RWPE2 (cell line): ENCODE measurements around the gene PEAK3.
A peak's percentile ranks its signal among the peaks of the same experiment; 100 is the strongest.

ENCODE experiments used
- ATAC-seq: fragments of 200-7000 bp; cut with Tn5 transposase; 3 replicates; pipeline ENCODE4 v1.9.1; 2021; ENCODE audit warnings: low read depth
- DNase-seq: peaks from one replicate; pipeline ENCODE4 v3.0.0-alpha.2; 2020; ENCODE audit warnings: low spot score
- H3K27ac ChIP-seq: fragments of 450-650 bp; 2 replicates; pipeline ENCODE4 v1.5.1; 2017; ENCODE audit warnings: mild to moderate bottlenecking; ENCODE audit not compliant: poor library complexity, severe bottlenecking
- H3K27me3 ChIP-seq: fragments of 250-450 bp; sonication (Bioruptor Pico); 2 replicates; pipeline ENCODE4 v1.5.1; 2021; ENCODE audit warnings: mild to moderate bottlenecking, moderate library complexity; ENCODE audit not compliant: insufficient read depth, poor library complexity, severe bottlenecking
- H3K36me3 ChIP-seq: fragments of 250-450 bp; sonication (Bioruptor Pico); 2 replicates; pipeline ENCODE4 v1.5.1; 2020; ENCODE audit warnings: low read depth, mild to moderate bottlenecking, moderate library complexity
- H3K4me1 ChIP-seq: fragments of 250-450 bp; sonication (Bioruptor Pico); 2 replicates; pipeline ENCODE4 v1.5.1; 2021; ENCODE audit warnings: mild to moderate bottlenecking, moderate library complexity; ENCODE audit not compliant: insufficient read depth, poor library complexity, severe bottlenecking
- H3K4me3 ChIP-seq: fragments of 250-450 bp; sonication (Bioruptor Pico); 2 replicates; pipeline ENCODE4 v1.5.1; 2021; ENCODE audit warnings: mild to moderate bottlenecking, moderate library complexity; ENCODE audit not compliant: severe bottlenecking
- H3K9me3 ChIP-seq: fragments of 250-450 bp; sonication (Bioruptor Pico); 2 replicates; pipeline ENCODE4 v1.5.1; 2021; ENCODE audit warnings: mild to moderate bottlenecking, moderate library complexity; ENCODE audit not compliant: severe bottlenecking
- CTCF ChIP-seq: fragments of 450-650 bp; IDR thresholded peaks from one replicate; pipeline ENCODE4 v1.5.1; 2017; ENCODE audit warnings: mild to moderate bottlenecking, moderate library complexity; ENCODE audit not compliant: poor library complexity, severe bottlenecking

Gene PEAK3

GRCh38 chr19:2271234-2272103 lies 10.5 kb downstream of the PEAK3 start:
- no peaks in the 10 kb centered on the region for H3K9me3 ChIP-seq
- DNase-seq, result peak; percentile 61
- H3K36me3 ChIP-seq, result peaks cover 40% of the 10 kb centered on the region
- H3K27ac ChIP-seq, result peak overlapping the region; percentile 87
- peak overlapping the region; percentile 95 for H3K4me3 ChIP-seq
- H3K27me3 ChIP-seq, result no peaks in the 10 kb centered on the region
- TF ChIP-seq CTCF, result no peak
- peaks cover 8% of the 10 kb centered on the region for H3K4me1 ChIP-seq
- peak; percentile 40; the same call in 2 of the 3 replicates for ATAC-seq

GRCh38 chr19:2270423-2271233 lies 11.3 kb downstream of the PEAK3 start:
- H3K4me3 ChIP-seq, result peak overlapping the region; percentile 95
- H3K27ac ChIP-seq, result peak overlapping the region; percentile 87
- peaks cover 40% of the 10 kb centered on the region for H3K36me3 ChIP-seq
- DNase-seq (peak; percentile 70), ATAC-seq (peak; percentile 11; the same call in 2 of the 3 replicates)
- H3K9me3 ChIP-seq, result no peaks in the 10 kb centered on the region
- peaks cover 8% of the 10 kb centered on the region for H3K4me1 ChIP-seq
- H3K27me3 ChIP-seq, result no peaks in the 10 kb centered on the region
- no peak for TF ChIP-seq CTCF

- peaks cover 8% of the 10 kb centered on the region for H3K4me1 ChIP-seq
- ATAC-seq, result no peak
Observed at GRCh38 chr19:2270157-2270422, 11.9 kb downstream of the PEAK3 start.

GRCh38 chr19:2269244-2270156 lies 12.5 kb downstream of the PEAK3 start:
- H3K27ac ChIP-seq, result peak overlapping the region; percentile 87
- peak; percentile 73 for ATAC-seq
- no peaks in the 10 kb centered on the region for H3K27me3 ChIP-seq
- peak; percentile 89 for DNase-seq
- peaks cover 39% of the 10 kb centered on the region for H3K36me3 ChIP-seq
- peaks cover 8% of the 10 kb centered on the region for H3K4me1 ChIP-seq
- TF ChIP-seq CTCF, result no peak
- peak overlapping the region; percentile 95 for H3K4me3 ChIP-seq
- H3K9me3 ChIP-seq, result no peaks in the 10 kb centered on the region

More at GRCh38 chr19:2270157-2270422, 11.9 kb downstream of the PEAK3 start:
- H3K27me3 ChIP-seq, result no peaks in the 10 kb centered on the region
- peaks cover 40% of the 10 kb centered on the region for H3K36me3 ChIP-seq
- no peak for TF ChIP-seq CTCF
- peak overlapping the region; percentile 87 for H3K27ac ChIP-seq
- H3K4me3 ChIP-seq, result peak overlapping the region; percentile 95
- DNase-seq, result no peak
- no peaks in the 10 kb centered on the region for H3K9me3 ChIP-seq
